Cardiac septum (tissue), 1 donor: ENCODE measurements around the gene HPS1. TPM values are rescaled to one million over a fixed set of nuclear protein-coding genes. Genes with fewer than 3 reads are reported as not detected.

ENCODE experiments used
- DNase-seq: peaks from one replicate; pipeline ENCODE4 v3.0.0-alpha.2; 2020; ENCODE audit warnings: low spot score
- intact Hi-C: fragments of 100-400 bp; cut with DNase I; formaldehyde crosslinking; loops from one replicate; pipeline ENCODE4 v1.14.0; 2022
- total RNA-seq: library from RNA; stranded (reverse); fragmentation: NEBNext Ultra II Directional; extraction: Animal tissue kit (Norgen Biotek cat#: 25700); gene quantifications from one replicate; pipeline ENCODE4 v1.2.1, GENCODE V29; 2021
- donor health status: DM: no; HTN: no; CAD: no.

The HPS1 gene
- total RNA-seq, 1 donor from 2014 or later = 34.8 TPM

- intact Hi-C loops = loop anchor here (10.0 kb wide), 1 partner anchor 153 kb away; the partner anchor contains the start of gene LOXL4
- no peak for DNase-seq
Measured at GRCh38 chr10:98417973-98418664, 28.6 kb downstream of the HPS1 start.

GRCh38 chr10:98417481-98417959 lies 29.2 kb downstream of the HPS1 start:
- DNase-seq = no peak
- intact Hi-C loops = loop anchor here (10.0 kb wide), 1 partner anchor 153 kb away; the partner anchor contains the start of gene LOXL4

- DNase-seq = no peak
- intact Hi-C loops = loop anchor here (10.0 kb wide), 1 partner anchor 152 kb away; the partner anchor contains the start of gene LOXL4
Measured at GRCh38 chr10:98416606-98417388, 29.9 kb downstream of the HPS1 start.

- intact Hi-C loops = loop anchor here (10.0 kb wide), 1 partner anchor 151 kb away; the partner anchor contains the start of gene LOXL4
- DNase-seq = no peak
Measured at GRCh38 chr10:98415731-98416119, 31.0 kb downstream of the HPS1 start.

GRCh38 chr10:98414932-98415730 lies 31.6 kb downstream of the HPS1 start, which contains the start of gene PYROXD2:
PYROXD2 (minus strand) TSS chr10:98415182; CDS start chr10:98415135, 47 bp downstream.
- peak; percentile 95 for DNase-seq
- intact Hi-C loops = loop anchor here (10.0 kb wide), 1 partner anchor 150 kb away; the partner anchor contains the start of gene LOXL4

GRCh38 chr10:98414578-98414931 lies 32.2 kb downstream of the HPS1 start:
- intact Hi-C loops = loop anchor here (10.0 kb wide), 1 partner anchor 150 kb away; the partner anchor contains the start of gene LOXL4
- no peak for DNase-seq

GRCh38 chr10:98411768-98412167 lies 35.0 kb downstream of the HPS1 start:
- no peak for DNase-seq
- intact Hi-C loops = loop anchor here (10.0 kb wide), 1 partner anchor 147 kb away; the partner anchor contains the start of gene LOXL4

GRCh38 chr10:98411166-98411565 lies 35.6 kb downstream of the HPS1 start:
- no peak for DNase-seq
- intact Hi-C loops = loop anchor here (10.0 kb wide), 1 partner anchor 146 kb away; the partner anchor contains the start of gene LOXL4

GRCh38 chr10:98410759-98411158 lies 36.0 kb downstream of the HPS1 start:
- no peak for DNase-seq
- intact Hi-C loops = loop anchor here (10.0 kb wide), 1 partner anchor 146 kb away; the partner anchor contains the start of gene LOXL4

- intact Hi-C loops = loop anchor here (10.0 kb wide), 1 partner anchor 145 kb away; the partner anchor contains the start of gene LOXL4
- no peak for DNase-seq
Measured at GRCh38 chr10:98410135-98410743, 36.5 kb downstream of the HPS1 start.

GRCh38 chr10:98408799-98409198 lies 37.9 kb downstream of the HPS1 start:
- no peak for DNase-seq
- intact Hi-C loops = no loop called here

- DNase-seq = no peak
- intact Hi-C loops = no loop called here
Measured at GRCh38 chr10:98407744-98408241, 38.9 kb downstream of the HPS1 start.

- DNase-seq = no peak
- intact Hi-C loops = no loop called here
Measured at GRCh38 chr10:98407017-98407743, 39.6 kb downstream of the HPS1 start.

- DNase-seq = no peak
- intact Hi-C loops = no loop called here
Measured at GRCh38 chr10:98405422-98405821, 41.3 kb downstream of the HPS1 start.

GRCh38 chr10:98404571-98405359 lies 42.0 kb downstream of the HPS1 start:
- intact Hi-C loops = no loop called here
- DNase-seq = no peak

- intact Hi-C loops = no loop called here
- no peak for DNase-seq
Measured at GRCh38 chr10:98403812-98404504, 42.8 kb downstream of the HPS1 start.
